AG04450 (cell line): ENCODE measurements around the gene LHFPL6. TPM values are rescaled to one million over a fixed set of nuclear protein-coding genes. Genes with fewer than 3 reads are reported as not detected.

Experiments
- CTCF ChIA-PET: fragments of 300-600, 350-600 bp; formaldehyde crosslinking; extraction: SDS; loops from one replicate; lab custom pipeline; 2022; ENCODE audit warnings: antibody characterized with exemption, inconsistent platforms; lab: Charles Lee
- POLR2A ChIA-PET: fragments of 350-600 bp; formaldehyde crosslinking; extraction: SDS; loops from one replicate; lab custom pipeline; 2021; ENCODE audit warnings: antibody characterized with exemption, inconsistent platforms; lab: Yijun Ruan, JAX
- DNase-seq: peaks from one replicate; pipeline ENCODE4 v3.0.0-alpha.2; 2011; ENCODE audit warnings: low read depth, low spot score
- H3K27ac ChIP-seq: one replicate; pipeline ENCODE4 v1.5.1; 2012; ENCODE audit warnings: low read depth, low read length, control low read depth
- H3K27me3 ChIP-seq: one replicate; pipeline ENCODE4 v1.6.0; 2012; ENCODE audit warnings: low read length; ENCODE audit not compliant: control insufficient read depth, insufficient read depth
- H3K4me3 ChIP-seq: 2 replicates; pipeline ENCODE4 v1.5.1; 2011; ENCODE audit warnings: mild to moderate bottlenecking, low read depth, low read length, control low read depth
- H3K9me3 ChIP-seq: 2 replicates; pipeline ENCODE4 v1.5.1; 2012; ENCODE audit warnings: low read length; ENCODE audit not compliant: control insufficient read depth, insufficient read depth
- polyA plus RNA-seq: library from polyadenylated mRNA; depleted of rRNA; stranded (reverse); fragments of >200 nt; gene quantifications from 2 replicates; pipeline ENCODE4 v1.2.3, GENCODE V29; 2011
- TF ChIP-seq, protein P1 (sequence below): IDR thresholded peaks from 2 replicates; pipeline ENCODE4 v1.5.1; 2011; ENCODE audit warnings: low read depth, low read length, control low read depth, inconsistent platforms

The LHFPL6 gene
- polyA plus RNA-seq, 1 experiment = 40.3 TPM

DNA sequence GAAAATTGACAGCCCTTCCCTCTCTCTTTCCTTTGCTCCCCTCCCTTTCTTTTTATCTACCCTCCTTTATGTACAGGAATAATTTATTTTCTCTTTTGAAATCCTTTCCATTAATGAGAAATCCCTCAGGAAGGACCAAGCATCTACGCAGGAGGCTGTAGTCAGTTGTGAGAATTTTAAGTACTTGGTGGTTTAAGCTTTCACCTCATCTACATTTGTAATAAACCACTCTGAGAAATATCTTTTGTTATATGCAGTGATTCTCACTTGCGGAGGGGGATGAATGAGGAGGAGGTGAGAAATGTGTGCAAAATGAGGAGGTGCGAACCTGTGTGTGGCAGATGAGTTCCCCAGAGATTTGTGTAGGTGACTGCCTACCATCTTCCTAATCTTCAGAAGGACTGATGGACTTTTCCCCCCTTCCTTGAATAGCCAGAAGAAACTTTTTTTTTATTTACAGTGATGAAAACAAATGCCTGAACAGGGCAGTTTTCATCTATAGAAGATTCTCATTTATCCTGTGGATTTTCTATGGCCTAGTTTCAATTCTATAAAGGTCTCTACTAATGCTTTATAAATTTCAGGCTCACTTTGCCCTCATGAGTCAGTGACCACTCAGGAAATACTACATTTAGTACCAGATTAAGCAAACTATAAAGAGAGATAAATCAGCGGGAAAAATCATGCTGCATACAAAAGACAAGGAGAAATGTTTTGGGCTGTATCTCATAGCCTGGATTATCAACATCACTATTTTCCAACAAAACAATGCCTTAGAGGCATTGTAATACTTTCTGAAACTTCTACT is 118.3 kb downstream of the LHFPL6 start:
- no peaks in the 10 kb centered on the region for H3K27me3 ChIP-seq
- TF ChIP-seq, protein P1, sequence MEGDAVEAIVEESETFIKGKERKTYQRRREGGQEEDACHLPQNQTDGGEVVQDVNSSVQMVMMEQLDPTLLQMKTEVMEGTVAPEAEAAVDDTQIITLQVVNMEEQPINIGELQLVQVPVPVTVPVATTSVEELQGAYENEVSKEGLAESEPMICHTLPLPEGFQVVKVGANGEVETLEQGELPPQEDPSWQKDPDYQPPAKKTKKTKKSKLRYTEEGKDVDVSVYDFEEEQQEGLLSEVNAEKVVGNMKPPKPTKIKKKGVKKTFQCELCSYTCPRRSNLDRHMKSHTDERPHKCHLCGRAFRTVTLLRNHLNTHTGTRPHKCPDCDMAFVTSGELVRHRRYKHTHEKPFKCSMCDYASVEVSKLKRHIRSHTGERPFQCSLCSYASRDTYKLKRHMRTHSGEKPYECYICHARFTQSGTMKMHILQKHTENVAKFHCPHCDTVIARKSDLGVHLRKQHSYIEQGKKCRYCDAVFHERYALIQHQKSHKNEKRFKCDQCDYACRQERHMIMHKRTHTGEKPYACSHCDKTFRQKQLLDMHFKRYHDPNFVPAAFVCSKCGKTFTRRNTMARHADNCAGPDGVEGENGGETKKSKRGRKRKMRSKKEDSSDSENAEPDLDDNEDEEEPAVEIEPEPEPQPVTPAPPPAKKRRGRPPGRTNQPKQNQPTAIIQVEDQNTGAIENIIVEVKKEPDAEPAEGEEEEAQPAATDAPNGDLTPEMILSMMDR = no peak
- H3K27ac ChIP-seq = no peak overlapping the region
- DNase-seq = no peak
- no peak overlapping the region for H3K4me3 ChIP-seq
- POLR2A ChIA-PET = no interaction called here
- H3K9me3 ChIP-seq = no peaks in the 10 kb centered on the region
- CTCF ChIA-PET = no interaction called here

DNA sequence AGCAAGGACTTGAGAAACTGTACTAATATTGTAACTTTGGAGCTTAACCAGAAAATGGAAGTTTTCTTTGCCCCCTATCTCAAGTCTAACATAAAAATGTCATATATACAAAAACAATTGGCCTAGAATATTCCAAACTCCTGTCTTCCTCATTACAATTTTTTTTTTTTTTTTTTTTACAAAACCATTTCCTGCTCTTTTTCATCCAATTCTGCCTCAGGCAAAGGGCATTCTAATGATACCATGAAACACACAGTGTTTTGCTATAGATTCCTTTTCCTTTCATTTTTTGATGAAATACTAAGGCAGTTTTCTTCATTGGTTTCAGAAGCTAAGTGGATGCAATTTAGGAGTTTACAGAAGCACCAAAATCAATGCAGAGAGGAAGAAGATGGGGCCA is 119.7 kb downstream of the LHFPL6 start:
- no peaks in the 10 kb centered on the region for H3K9me3 ChIP-seq
- CTCF ChIA-PET = interaction anchor here (0.7 to 1.1 kb wide), 3 partner anchors 33 to 133 kb away, joined by 3 to 4 read pairs (median 3); no protein-coding TSS in a partner anchor
- POLR2A ChIA-PET = interaction anchor here (0.8 kb wide), 1 partner anchor 22 kb away, joined by 13 read pairs; no protein-coding TSS in a partner anchor
- TF ChIP-seq, protein P1 = no peak
- no peak overlapping the region for H3K27ac ChIP-seq
- no peak overlapping the region for H3K4me3 ChIP-seq
- no peaks in the 10 kb centered on the region for H3K27me3 ChIP-seq
- DNase-seq = no peak

GRCh38 chr13:39481491-39481890 is 121.5 kb downstream of the LHFPL6 start:
- TF ChIP-seq, protein P1 = no peak
- DNase-seq = no peak
- ChIA-PET CTCF (no interaction called here), POLR2A (no interaction called here)
- no peaks in the 10 kb centered on the region for H3K27me3 ChIP-seq
- no peak overlapping the region for H3K4me3 ChIP-seq
- no peak overlapping the region for H3K27ac ChIP-seq
- no peaks in the 10 kb centered on the region for H3K9me3 ChIP-seq

GRCh38 chr13:39474600-39474999 is 128.4 kb downstream of the LHFPL6 start:
- H3K27me3 ChIP-seq = no peaks in the 10 kb centered on the region
- ChIA-PET CTCF (no interaction called here), POLR2A (no interaction called here)
- H3K4me3 ChIP-seq = no peak overlapping the region
- no peak for DNase-seq
- no peaks in the 10 kb centered on the region for H3K9me3 ChIP-seq
- TF ChIP-seq, protein P1 = no peak
- no peak overlapping the region for H3K27ac ChIP-seq

GRCh38 chr13:39469676-39470075 is 133.3 kb downstream of the LHFPL6 start:
- Histone ChIP-seq H3K4me3 (no peak overlapping the region), H3K27ac (no peak overlapping the region), H3K9me3 (no peaks in the 10 kb centered on the region), H3K27me3 (no peaks in the 10 kb centered on the region)
- POLR2A ChIA-PET = no interaction called here
- TF ChIP-seq, protein P1 = no peak
- CTCF ChIA-PET = interaction anchor here (1.2 kb wide), 1 partner anchor 143 kb away, joined by 3 read pairs; no protein-coding TSS in a partner anchor
- no peak for DNase-seq
